Measurements from ENCODE around the gene STXBP3. TPM values are rescaled to one million over a fixed set of nuclear protein-coding genes. Genes with fewer than 3 reads are reported as not detected.

The STXBP3 gene
- total and polyA plus RNA-seq, 9 of the 15 experiments (the other 6 are each of a cell fraction or from before 2014, with no cell fraction given) = 32.5 to 52.5 (median 39.2) TPM

DNA sequence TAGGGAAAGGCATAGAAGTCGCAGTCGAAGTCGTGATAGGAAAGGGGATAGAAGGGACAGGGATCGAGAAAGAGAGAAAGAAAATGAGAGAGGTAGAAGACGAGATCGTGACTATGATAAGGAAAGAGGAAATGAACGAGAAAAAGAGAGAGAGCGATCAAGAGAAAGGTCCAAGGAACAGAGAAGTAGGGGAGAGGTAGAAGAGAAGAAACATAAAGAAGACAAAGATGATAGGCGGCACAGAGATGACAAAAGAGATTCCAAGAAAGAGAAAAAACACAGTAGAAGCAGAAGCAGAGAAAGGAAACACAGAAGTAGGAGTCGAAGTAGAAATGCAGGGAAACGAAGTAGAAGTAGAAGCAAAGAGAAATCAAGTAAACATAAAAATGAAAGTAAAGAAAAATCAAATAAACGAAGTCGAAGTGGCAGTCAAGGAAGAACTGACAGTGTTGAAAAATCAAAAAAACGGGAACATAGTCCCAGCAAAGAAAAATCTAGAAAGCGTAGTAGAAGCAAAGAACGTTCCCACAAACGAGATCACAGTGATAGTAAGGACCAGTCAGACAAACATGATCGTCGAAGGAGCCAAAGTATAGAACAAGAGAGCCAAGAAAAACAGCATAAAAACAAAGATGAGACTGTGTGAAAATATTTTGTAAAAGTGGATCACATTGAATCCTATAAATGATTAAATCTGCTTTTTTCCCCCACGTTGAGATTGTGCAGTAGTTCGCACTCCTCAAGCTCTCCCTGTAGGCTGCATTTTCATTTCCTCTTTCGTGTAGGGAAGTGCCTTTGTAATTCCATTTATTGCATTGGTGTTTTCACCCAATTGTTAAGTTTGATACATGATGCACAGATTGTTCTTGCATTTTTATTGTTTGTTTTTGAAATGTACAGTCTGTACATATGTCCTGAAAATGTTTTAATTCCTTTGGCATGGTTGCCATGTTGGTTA is 46.8 kb upstream of the STXBP3 start:
- no peak for FAIRE-seq
- Histone ChIP-seq H3K27me3 (ENCODE audit: control insufficient read depth in 2 of 2, insufficient read depth in 2 of 2, low read length in 2 of 2) (no peaks in the 10 kb centered on the region), H3K4me2 (ENCODE audit: insufficient read depth, low read length) (no peak overlapping the region), H3K9me1 (ENCODE audit: control insufficient read depth, insufficient read depth, low read length) (no peaks in the 10 kb centered on the region), H3K9me3 (replicated peaks; ENCODE audit: control insufficient read depth, insufficient read depth, low read depth, low read length) (no peaks in the 10 kb centered on the region), H3K79me2 (ENCODE audit: control insufficient read depth, insufficient read depth, low read length) (peaks cover 31% of the 10 kb centered on the region), H3K36me3 (ENCODE audit: control insufficient read depth, insufficient read depth, low read length) (peaks cover 77% of the 10 kb centered on the region), H3K27ac (ENCODE audit: extremely low read depth, low read depth, low read length) (no peak overlapping the region), H2AFZ (ENCODE audit: low read depth, low read length) (no peak overlapping the region), H3K4me1 (replicated peaks in 1 of 2; ENCODE audit: control insufficient read depth in 2 of 2, insufficient read depth in 2 of 2, low read length in 2 of 2) (peaks cover 6 to 9% of the 10 kb centered on the region in 2 experiments; a peak in 4 of 5 replicates), H4K20me1 (replicated peaks; ENCODE audit: control insufficient read depth, insufficient read depth, low read length) (peaks cover 7% of the 10 kb centered on the region; the same call in 1 of the 2 replicates), H3K9ac (ENCODE audit: insufficient read depth in 1 of 2, low read depth in 2 of 2, low read length in 2 of 2) (no peak overlapping the region), H3K4me3 (no peak overlapping the region)
- no peak for ATAC-seq
- WGBS (ENCODE audit: insufficient coverage, low coverage, missing lambda C conversion rate) = 89% methylated on average over 18 of the region's 22 CpGs
- ChIA-PET CTCF (ENCODE audit: low intra/inter-chr PET ratio) (no interaction called here), POLR2A (no interaction called here)
- no peak for DNase-seq (ENCODE audit: extremely low read depth in 1 of 4, low spot score in 3 of 4)
- intact Hi-C loops (cut with micrococcal nuclease) = no loop called here
- in situ Hi-C loops (cut with MboI) = no loop called here
- BruUV-seq (replicated peaks) = TSS peak; percentile 48
- TF ChIP-seq RBFOX2 (IDR thresholded peaks at IDR 0.05; ENCODE audit: low read depth, low read length) (0 out of 2 replicates have a peak, but pooled peaks have one; percentile 26), KHSRP (IDR thresholded peaks at IDR 0.05) (peak; percentile 49; the same call in 1 of the 2 replicates), NBN (IDR thresholded peaks at IDR 0.05; ENCODE audit: low read depth) (peak; percentile 59; the same call in 1 of the 2 replicates), MTA2 (IDR thresholded peaks at IDR 0.05; ENCODE audit: low read depth) (peak; percentile 31; the same call in 1 of the 2 replicates), SPI1 (IDR thresholded peaks at IDR 0.05; ENCODE audit: borderline replicate concordance, low read depth, low read length) (peak; percentile 67), THRAP3 (IDR thresholded peaks at IDR 0.05; ENCODE audit: borderline replicate concordance) (peak; percentile 79; the same call in 1 of the 2 replicates), TCF7 (IDR thresholded peaks at IDR 0.05; ENCODE audit: borderline replicate concordance) (no peak), LARP7 (IDR thresholded peaks at IDR 0.05) (0 out of 2 replicates have a peak, but pooled peaks have one; percentile 75)
- TF ChIP-seq, protein P1, sequence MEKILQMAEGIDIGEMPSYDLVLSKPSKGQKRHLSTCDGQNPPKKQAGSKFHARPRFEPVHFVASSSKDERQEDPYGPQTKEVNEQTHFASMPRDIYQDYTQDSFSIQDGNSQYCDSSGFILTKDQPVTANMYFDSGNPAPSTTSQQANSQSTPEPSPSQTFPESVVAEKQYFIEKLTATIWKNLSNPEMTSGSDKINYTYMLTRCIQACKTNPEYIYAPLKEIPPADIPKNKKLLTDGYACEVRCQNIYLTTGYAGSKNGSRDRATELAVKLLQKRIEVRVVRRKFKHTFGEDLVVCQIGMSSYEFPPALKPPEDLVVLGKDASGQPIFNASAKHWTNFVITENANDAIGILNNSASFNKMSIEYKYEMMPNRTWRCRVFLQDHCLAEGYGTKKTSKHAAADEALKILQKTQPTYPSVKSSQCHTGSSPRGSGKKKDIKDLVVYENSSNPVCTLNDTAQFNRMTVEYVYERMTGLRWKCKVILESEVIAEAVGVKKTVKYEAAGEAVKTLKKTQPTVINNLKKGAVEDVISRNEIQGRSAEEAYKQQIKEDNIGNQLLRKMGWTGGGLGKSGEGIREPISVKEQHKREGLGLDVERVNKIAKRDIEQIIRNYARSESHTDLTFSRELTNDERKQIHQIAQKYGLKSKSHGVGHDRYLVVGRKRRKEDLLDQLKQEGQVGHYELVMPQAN (IDR thresholded peaks at IDR 0.05; ENCODE audit: borderline replicate concordance) = 0 out of 2 replicates have a peak, but pooled peaks have one; percentile 33
- TF ChIP-seq, protein P2, sequence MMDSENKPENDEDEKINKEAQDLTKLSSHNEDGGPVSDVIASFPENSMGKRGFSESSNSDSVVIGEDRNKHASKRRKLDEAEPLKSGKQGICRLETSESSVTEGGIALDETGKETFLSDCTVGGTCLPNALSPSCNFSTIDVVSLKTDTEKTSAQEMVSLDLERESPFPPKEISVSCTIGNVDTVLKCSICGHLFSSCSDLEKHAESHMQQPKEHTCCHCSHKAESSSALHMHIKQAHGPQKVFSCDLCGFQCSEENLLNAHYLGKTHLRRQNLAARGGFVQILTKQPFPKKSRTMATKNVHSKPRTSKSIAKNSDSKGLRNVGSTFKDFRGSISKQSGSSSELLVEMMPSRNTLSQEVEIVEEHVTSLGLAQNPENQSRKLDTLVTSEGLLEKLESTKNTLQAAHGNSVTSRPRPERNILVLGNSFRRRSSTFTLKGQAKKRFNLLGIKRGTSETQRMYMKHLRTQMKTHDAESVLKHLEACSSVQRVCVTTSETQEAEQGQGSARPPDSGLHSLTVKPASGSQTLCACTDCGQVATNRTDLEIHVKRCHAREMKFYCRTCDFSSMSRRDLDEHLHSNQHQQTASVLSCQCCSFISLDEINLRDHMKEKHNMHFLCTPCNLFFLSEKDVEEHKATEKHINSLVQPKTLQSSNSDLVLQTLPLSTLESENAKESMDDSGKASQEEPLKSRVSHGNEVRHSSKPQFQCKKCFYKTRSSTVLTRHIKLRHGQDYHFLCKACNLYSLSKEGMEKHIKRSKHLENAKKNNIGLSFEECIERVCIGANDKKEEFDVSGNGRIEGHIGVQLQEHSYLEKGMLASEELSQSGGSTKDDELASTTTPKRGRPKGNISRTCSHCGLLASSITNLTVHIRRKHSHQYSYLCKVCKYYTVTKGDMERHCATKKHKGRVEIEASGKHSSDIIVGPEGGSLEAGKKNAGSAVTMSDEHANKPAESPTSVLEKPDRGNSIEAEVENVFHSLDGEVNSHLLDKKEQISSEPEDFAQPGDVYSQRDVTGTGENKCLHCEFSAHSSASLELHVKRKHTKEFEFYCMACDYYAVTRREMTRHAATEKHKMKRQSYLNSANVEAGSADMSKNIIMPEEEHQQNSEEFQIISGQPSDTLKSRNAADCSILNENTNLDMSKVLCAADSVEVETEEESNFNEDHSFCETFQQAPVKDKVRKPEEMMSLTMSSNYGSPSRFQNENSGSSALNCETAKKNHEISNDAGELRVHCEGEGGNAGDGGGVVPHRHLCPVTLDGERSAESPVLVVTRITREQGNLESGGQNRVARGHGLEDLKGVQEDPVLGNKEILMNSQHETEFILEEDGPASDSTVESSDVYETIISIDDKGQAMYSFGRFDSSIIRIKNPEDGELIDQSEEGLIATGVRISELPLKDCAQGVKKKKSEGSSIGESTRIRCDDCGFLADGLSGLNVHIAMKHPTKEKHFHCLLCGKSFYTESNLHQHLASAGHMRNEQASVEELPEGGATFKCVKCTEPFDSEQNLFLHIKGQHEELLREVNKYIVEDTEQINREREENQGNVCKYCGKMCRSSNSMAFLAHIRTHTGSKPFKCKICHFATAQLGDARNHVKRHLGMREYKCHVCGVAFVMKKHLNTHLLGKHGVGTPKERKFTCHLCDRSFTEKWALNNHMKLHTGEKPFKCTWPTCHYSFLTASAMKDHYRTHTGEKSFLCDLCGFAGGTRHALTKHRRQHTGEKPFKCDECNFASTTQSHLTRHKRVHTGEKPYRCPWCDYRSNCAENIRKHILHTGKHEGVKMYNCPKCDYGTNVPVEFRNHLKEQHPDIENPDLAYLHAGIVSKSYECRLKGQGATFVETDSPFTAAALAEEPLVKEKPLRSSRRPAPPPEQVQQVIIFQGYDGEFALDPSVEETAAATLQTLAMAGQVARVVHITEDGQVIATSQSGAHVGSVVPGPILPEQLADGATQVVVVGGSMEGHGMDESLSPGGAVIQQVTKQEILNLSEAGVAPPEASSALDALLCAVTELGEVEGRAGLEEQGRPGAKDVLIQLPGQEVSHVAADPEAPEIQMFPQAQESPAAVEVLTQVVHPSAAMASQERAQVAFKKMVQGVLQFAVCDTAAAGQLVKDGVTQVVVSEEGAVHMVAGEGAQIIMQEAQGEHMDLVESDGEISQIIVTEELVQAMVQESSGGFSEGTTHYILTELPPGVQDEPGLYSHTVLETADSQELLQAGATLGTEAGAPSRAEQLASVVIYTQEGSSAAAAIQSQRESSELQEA (IDR thresholded peaks at IDR 0.05; ENCODE audit: low read depth) = 0 out of 2 replicates have a peak, but pooled peaks have one; percentile 22
